Hepatocyte (in vitro differentiated cells): ENCODE data around the gene RAB26.

Source experiments
- CTCF ChIP-seq: fragments of 200-600 bp; sonication (generic); IDR thresholded peaks from 2 replicates; pipeline ENCODE4 v1.5.1; 2016; ENCODE audit warnings: antibody characterized with exemption, mild to moderate bottlenecking; ENCODE audit not compliant: poor library complexity
- EZH2 ChIP-seq: fragments of 200-600 bp; sonication (generic); IDR thresholded peaks from 2 replicates; pipeline ENCODE4 v1.6.1; 2016; ENCODE audit warnings: antibody characterized with exemption, mild to moderate bottlenecking, borderline replicate concordance
- EZH2phosphoT487 ChIP-seq: fragments of 200-600 bp; sonication (generic); IDR thresholded peaks from one replicate; pipeline ENCODE4 v1.6.1; 2018; ENCODE audit warnings: antibody characterized with exemption, mild to moderate bottlenecking, low read depth, moderate library complexity; ENCODE audit not compliant: unreplicated experiment, severe bottlenecking

DNA sequence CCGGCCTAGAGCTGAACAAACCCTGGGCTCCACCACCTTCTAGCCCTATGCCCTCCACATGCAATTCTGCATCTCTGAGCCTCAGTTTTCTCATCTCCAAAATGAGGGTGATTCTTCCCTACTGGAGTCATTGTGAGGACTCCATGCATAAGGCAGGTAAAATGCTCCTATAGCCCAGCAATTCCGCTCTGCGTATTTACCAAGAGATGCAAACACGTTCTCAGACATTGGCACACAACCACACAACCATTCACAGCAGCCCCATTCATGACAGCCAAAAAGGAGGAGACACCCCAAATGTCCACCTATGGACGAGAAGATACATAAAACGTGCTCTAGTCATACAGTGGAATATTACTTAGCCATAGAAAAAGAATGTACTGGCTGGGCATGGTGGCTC, 51.9 kb downstream of the RAB26 start:
- TF ChIP-seq CTCF (no peak), EZH2 (no peak), EZH2phosphoT487 (no peak)
